ENCODE results near the gene SLC26A9. TPM values are rescaled to one million over a fixed set of nuclear protein-coding genes. Genes with fewer than 3 reads are reported as not detected.

SLC26A9 gene
- polyA plus RNA-seq, 1 of the 3 experiments (the other 2 are of a cell fraction) = not detected

GRCh38 chr1:205942631-205943159 is 561 bp downstream of the SLC26A9 start (continued):
- no peak for TF ChIP-seq CTCF (IDR thresholded peaks at IDR 0.05)

- Histone ChIP-seq H3K9me3 (no peaks in the 10 kb centered on the region), H3K27ac (ENCODE audit: low read depth in 2 of 2, low read length in 1 of 2) (no peak overlapping the region), H3K4me3 (ENCODE audit: low read depth in 2 of 2, low read length in 1 of 2) (no peak overlapping the region), H3K36me3 (replicated peaks in 1 of 2; ENCODE audit: control insufficient read depth in 1 of 2, insufficient read depth in 2 of 2, low read length in 1 of 2) (no peaks in the 10 kb centered on the region), H3K9me2 (no peaks in the 10 kb centered on the region), H3K9ac (no peak overlapping the region), H2AFZ (ENCODE audit: low read depth) (no peak overlapping the region), H3K4me2 (no peak overlapping the region), H3K79me2 (ENCODE audit: insufficient read depth) (no peaks in the 10 kb centered on the region), H4K20me1 (ENCODE audit: insufficient read depth) (no peaks in the 10 kb centered on the region), H3K4me1 (ENCODE audit: control insufficient read depth in 1 of 2, insufficient read depth in 2 of 2, low read depth in 1 of 2, low read length in 1 of 2) (no peaks in the 10 kb centered on the region; a peak in 2 of 4 replicates), H3K27me3 (ENCODE audit: insufficient read depth) (peaks cover 11% of the 10 kb centered on the region; the same call in 1 of the 2 replicates), H3F3A (replicated peaks; ENCODE audit: insufficient read depth) (no peaks in the 10 kb centered on the region)
- TF ChIP-seq REST (IDR thresholded peaks at IDR 0.05; ENCODE audit: low read depth, low read length) (no peak), GABPA (IDR thresholded peaks at IDR 0.05; ENCODE audit: low read depth) (no peak), RAD21 (IDR thresholded peaks at IDR 0.05; ENCODE audit: low read length) (no peak), MAX (IDR thresholded peaks at IDR 0.05; ENCODE audit: low read depth) (no peak), GATA2 (CRISPR knock-in tag; IDR thresholded peaks at IDR 0.05) (no peak), RFX5 (IDR thresholded peaks at IDR 0.05; ENCODE audit: low read length) (no peak), EP300 (IDR thresholded peaks at IDR 0.05; ENCODE audit: borderline replicate concordance in 1 of 2, low read depth in 1 of 2, low read length in 1 of 2) (no peak), SIN3A (IDR thresholded peaks at IDR 0.05; ENCODE audit: borderline replicate concordance, low read depth, low read length) (no peak), NFIC (IDR thresholded peaks at IDR 0.05; ENCODE audit: borderline replicate concordance) (no peak), CTCF (IDR thresholded peaks at IDR 0.05) (no peak), FOXM1 (IDR thresholded peaks at IDR 0.05; ENCODE audit: low read depth) (no peak), TCF12 (IDR thresholded peaks at IDR 0.05) (no peak), TEAD4 (IDR thresholded peaks at IDR 0.05; ENCODE audit: borderline replicate concordance, insufficient read depth) (no peak), YY1 (IDR thresholded peaks at IDR 0.05; ENCODE audit: low read depth) (no peak), RXRA (IDR thresholded peaks at IDR 0.05; ENCODE audit: borderline replicate concordance, low read depth) (no peak)
- ChIA-PET POLR2A (no interaction called here), CTCF (interaction anchor here (1.0 to 2.0 kb wide), 3 partner anchors 8 to 36 kb away, joined by 3 to 11 read pairs (median 6); no protein-coding TSS in a partner anchor)
- WGBS (ENCODE audit: low lambda C conversion rate) = 47% methylated on average over 3 of the region's 5 CpGs
- no peak for DNase-seq
Measured at GRCh38 chr1:205940710-205941109, 2.5 kb downstream of the SLC26A9 start.
